ENCODE results near the gene GLI3.

GLI3 gene

GRCh38 chr7:41933427-41933826 lies 303.6 kb downstream of the GLI3 start:
- H2AFZ ChIP-seq (ENCODE audit: insufficient read depth, low read length, poor library complexity), result no peak overlapping the region
- no peak overlapping the region for H3K4ac ChIP-seq (ENCODE audit: low read depth, low read length)
- no peak overlapping the region for H3K4me2 ChIP-seq (ENCODE audit: low read length)
- no peaks in the 10 kb centered on the region for H3K27me3 ChIP-seq (ENCODE audit: insufficient read depth, low read length)
- H3K18ac ChIP-seq (ENCODE audit: low read length), result no peak overlapping the region
- H4K12ac ChIP-seq (ENCODE audit: low read depth, low read length), result no peak overlapping the region
- no peak overlapping the region for H2BK12ac ChIP-seq (ENCODE audit: low read length)
- no peak overlapping the region for H3K4me3 ChIP-seq (ENCODE audit: low read depth, low read length)
- no peaks in the 10 kb centered on the region for H3K79me2 ChIP-seq (ENCODE audit: control insufficient read depth, insufficient read depth, low read length, poor library complexity)
- no peak overlapping the region for H4K8ac ChIP-seq (ENCODE audit: low read depth, low read length)
- H3K14ac ChIP-seq (ENCODE audit: low read length), result no peak overlapping the region
- WGBS (ENCODE audit: extremely low coverage, insufficient coverage, insufficient read length), result no CpG with 5 or more reads among the region's 4 CpGs
- no peaks in the 10 kb centered on the region for H3K79me1 ChIP-seq (ENCODE audit: low read length)
- H2BK5ac ChIP-seq (ENCODE audit: low read depth, low read length, poor library complexity), result no peak overlapping the region
- peaks cover 0 to 2% of the 10 kb centered on the region in 2 experiments for H3K4me1 ChIP-seq (ENCODE audit: control insufficient read depth in 1 of 2, insufficient read depth in 2 of 2, low read length in 2 of 2)
- DNase-seq, result no peak
- no peak overlapping the region for H4K91ac ChIP-seq (ENCODE audit: low read depth, low read length)
- no peaks in the 10 kb centered on the region for H3K36me3 ChIP-seq (ENCODE audit: control insufficient read depth in 1 of 2, insufficient read depth in 2 of 2, low read length in 2 of 2)
- H3K23ac ChIP-seq (ENCODE audit: low read length), result no peak overlapping the region
- no peak overlapping the region for H3K9ac ChIP-seq (ENCODE audit: low read length)
- no peak overlapping the region for H3K27ac ChIP-seq (ENCODE audit: low read depth, low read length)
- no peaks in the 10 kb centered on the region for H3K9me3 ChIP-seq (ENCODE audit: insufficient read depth, low read depth, low read length)
- H2AK5ac ChIP-seq (ENCODE audit: low read length), result no peak overlapping the region
- H2BK120ac ChIP-seq (ENCODE audit: insufficient read depth, low read length, poor library complexity), result no peak overlapping the region

GRCh38 chr7:41931263-41931646 lies 305.8 kb downstream of the GLI3 start:
- no peak for DNase-seq
- Histone ChIP-seq H3K79me1 (ENCODE audit: low read length) (peaks cover 3% of the 10 kb centered on the region), H3K4ac (ENCODE audit: low read depth, low read length) (no peak overlapping the region), H3K4me1 (ENCODE audit: control insufficient read depth in 1 of 2, insufficient read depth in 2 of 2, low read length in 2 of 2) (peaks cover 0 to 2% of the 10 kb centered on the region in 2 experiments), H2BK12ac (ENCODE audit: low read length) (no peak overlapping the region), H2BK5ac (ENCODE audit: low read depth, low read length, poor library complexity) (no peak overlapping the region), H4K12ac (ENCODE audit: low read depth, low read length) (no peak overlapping the region), H3K27me3 (ENCODE audit: insufficient read depth, low read length) (no peaks in the 10 kb centered on the region), H3K4me3 (ENCODE audit: low read depth, low read length) (no peak overlapping the region), H4K8ac (ENCODE audit: low read depth, low read length) (no peak overlapping the region), H2AFZ (ENCODE audit: insufficient read depth, low read length, poor library complexity) (no peak overlapping the region), H4K91ac (ENCODE audit: low read depth, low read length) (peak overlapping the region; percentile 8), H3K23ac (ENCODE audit: low read length) (no peak overlapping the region), H2AK5ac (ENCODE audit: low read length) (no peak overlapping the region), H3K9me3 (ENCODE audit: insufficient read depth, low read depth, low read length) (no peaks in the 10 kb centered on the region), H3K79me2 (ENCODE audit: control insufficient read depth, insufficient read depth, low read length, poor library complexity) (no peaks in the 10 kb centered on the region), H2BK120ac (ENCODE audit: insufficient read depth, low read length, poor library complexity) (no peak overlapping the region), H3K9ac (ENCODE audit: low read length) (no peak overlapping the region), H3K27ac (ENCODE audit: low read depth, low read length) (no peak overlapping the region), H3K14ac (ENCODE audit: low read length) (no peak overlapping the region), H3K36me3 (ENCODE audit: control insufficient read depth in 1 of 2, insufficient read depth in 2 of 2, low read length in 2 of 2) (no peaks in the 10 kb centered on the region), H3K18ac (ENCODE audit: low read length) (no peak overlapping the region), H3K4me2 (ENCODE audit: low read length) (no peak overlapping the region)
- no CpG with 5 or more reads among the region's 6 CpGs for WGBS (ENCODE audit: extremely low coverage, insufficient coverage, insufficient read length)

GRCh38 chr7:41930538-41931262 lies 306.3 kb downstream of the GLI3 start:
- no peak overlapping the region for H3K27ac ChIP-seq (ENCODE audit: low read depth, low read length)
- WGBS (ENCODE audit: extremely low coverage, insufficient coverage, insufficient read length), result no CpG with 5 or more reads among the region's 4 CpGs

GRCh38 chr7:41928781-41929180 lies 308.2 kb downstream of the GLI3 start:
- H3K4me3 ChIP-seq (ENCODE audit: low read depth, low read length), result no peak overlapping the region

More at GRCh38 chr7:41930538-41931262, 306.3 kb downstream of the GLI3 start:
- H2BK120ac ChIP-seq (ENCODE audit: insufficient read depth, low read length, poor library complexity), result no peak overlapping the region
- H3K23ac ChIP-seq (ENCODE audit: low read length), result no peak overlapping the region
- H3K36me3 ChIP-seq (ENCODE audit: control insufficient read depth in 1 of 2, insufficient read depth in 2 of 2, low read length in 2 of 2), result no peaks in the 10 kb centered on the region
- no peaks in the 10 kb centered on the region for H3K27me3 ChIP-seq (ENCODE audit: insufficient read depth, low read length)
- H3K9me3 ChIP-seq (ENCODE audit: insufficient read depth, low read depth, low read length), result no peaks in the 10 kb centered on the region
- no peak overlapping the region for H3K4ac ChIP-seq (ENCODE audit: low read depth, low read length)
- H3K79me1 ChIP-seq (ENCODE audit: low read length), result peaks cover 3% of the 10 kb centered on the region
- DNase-seq, result peak in 1 of 2 donors; percentile 36
- H4K91ac ChIP-seq (ENCODE audit: low read depth, low read length), result no peak overlapping the region
- no peak overlapping the region for H3K4me3 ChIP-seq (ENCODE audit: low read depth, low read length)
- no peak overlapping the region for H3K18ac ChIP-seq (ENCODE audit: low read length)
- H3K9ac ChIP-seq (ENCODE audit: low read length), result no peak overlapping the region
- H3K4me1 ChIP-seq (ENCODE audit: control insufficient read depth in 1 of 2, insufficient read depth in 2 of 2, low read length in 2 of 2), result peaks cover 0 to 2% of the 10 kb centered on the region in 2 experiments
- H2BK5ac ChIP-seq (ENCODE audit: low read depth, low read length, poor library complexity), result no peak overlapping the region
- H2AFZ ChIP-seq (ENCODE audit: insufficient read depth, low read length, poor library complexity), result no peak overlapping the region
- H3K79me2 ChIP-seq (ENCODE audit: control insufficient read depth, insufficient read depth, low read length, poor library complexity), result no peaks in the 10 kb centered on the region
- no peak overlapping the region for H3K14ac ChIP-seq (ENCODE audit: low read length)
- H2BK12ac ChIP-seq (ENCODE audit: low read length), result no peak overlapping the region
- no peak overlapping the region for H4K8ac ChIP-seq (ENCODE audit: low read depth, low read length)
- no peak overlapping the region for H2AK5ac ChIP-seq (ENCODE audit: low read length)
- H3K4me2 ChIP-seq (ENCODE audit: low read length), result no peak overlapping the region
- no peak overlapping the region for H4K12ac ChIP-seq (ENCODE audit: low read depth, low read length)

More at GRCh38 chr7:41928781-41929180, 308.2 kb downstream of the GLI3 start:
- Histone ChIP-seq H3K27ac (ENCODE audit: low read depth, low read length) (no peak overlapping the region), H3K9ac (ENCODE audit: low read length) (no peak overlapping the region), H4K8ac (ENCODE audit: low read depth, low read length) (no peak overlapping the region), H3K23ac (ENCODE audit: low read length) (no peak overlapping the region), H4K91ac (ENCODE audit: low read depth, low read length) (no peak overlapping the region), H3K79me1 (ENCODE audit: low read length) (peaks cover 3% of the 10 kb centered on the region), H4K12ac (ENCODE audit: low read depth, low read length) (no peak overlapping the region), H2BK5ac (ENCODE audit: low read depth, low read length, poor library complexity) (no peak overlapping the region), H3K4me1 (ENCODE audit: control insufficient read depth in 1 of 2, insufficient read depth in 2 of 2, low read length in 2 of 2) (peaks cover 0 to 2% of the 10 kb centered on the region in 2 experiments), H2BK12ac (ENCODE audit: low read length) (no peak overlapping the region), H3K9me3 (ENCODE audit: insufficient read depth, low read depth, low read length) (no peaks in the 10 kb centered on the region), H3K18ac (ENCODE audit: low read length) (no peak overlapping the region), H2BK120ac (ENCODE audit: insufficient read depth, low read length, poor library complexity) (no peak overlapping the region), H3K79me2 (ENCODE audit: control insufficient read depth, insufficient read depth, low read length, poor library complexity) (no peaks in the 10 kb centered on the region), H3K27me3 (ENCODE audit: insufficient read depth, low read length) (no peaks in the 10 kb centered on the region), H2AK5ac (ENCODE audit: low read length) (no peak overlapping the region), H2AFZ (ENCODE audit: insufficient read depth, low read length, poor library complexity) (no peak overlapping the region), H3K4ac (ENCODE audit: low read depth, low read length) (no peak overlapping the region), H3K4me2 (ENCODE audit: low read length) (no peak overlapping the region), H3K14ac (ENCODE audit: low read length) (no peak overlapping the region), H3K36me3 (ENCODE audit: control insufficient read depth in 1 of 2, insufficient read depth in 2 of 2, low read length in 2 of 2) (no peaks in the 10 kb centered on the region)
- DNase-seq, result no peak
- no CpG with 5 or more reads among the region's 1 CpG for WGBS (ENCODE audit: extremely low coverage, insufficient coverage, insufficient read length)
